Measurements from ENCODE around the gene CEP162. TPM values are rescaled to one million over a fixed set of nuclear protein-coding genes. Genes with fewer than 3 reads are reported as not detected.
"Not testable (repeated sequence)": the region's sequence is repeated elsewhere in the genome, so short reads cannot be mapped to it uniquely, and the experiment has no call there.

The CEP162 gene
- total RNA-seq, 4 donors from 2014 or later: 2.0 to 9.6 (median 6.4) TPM

DNA sequence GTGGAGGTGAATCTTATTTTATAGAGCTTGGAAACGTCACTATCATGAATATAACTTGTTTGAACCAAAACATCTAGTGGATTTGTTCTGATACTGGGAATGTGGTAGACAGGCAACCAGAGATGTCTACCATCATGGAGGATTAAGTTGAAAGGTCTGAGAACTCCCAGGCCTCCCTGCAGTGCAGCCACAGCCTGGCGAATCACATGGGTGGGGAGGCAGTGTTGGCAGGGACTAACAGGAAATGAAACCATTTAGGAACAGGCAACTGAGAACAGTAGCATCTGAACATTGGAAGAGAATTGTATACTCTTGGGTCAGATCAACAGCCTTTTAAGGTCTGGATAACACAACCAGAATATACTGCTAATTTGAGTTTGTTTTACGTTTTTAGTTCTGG lies 22.3 kb upstream of the CEP162 start:
- H3K4me3 ChIP-seq: no peak overlapping the region
- no peak overlapping the region for H3K27ac ChIP-seq
- H3K36me3 ChIP-seq: no peaks in the 10 kb centered on the region
- DNase-seq (ENCODE audit: low spot score in 2 of 2): no peak
- H3K9me3 ChIP-seq: no peaks in the 10 kb centered on the region
- no peaks in the 10 kb centered on the region for H3K27me3 ChIP-seq
- TF ChIP-seq CTCF (IDR thresholded peaks at IDR 0.05) (no peak), POLR2A (IDR thresholded peaks at IDR 0.05) (no peak), POLR2AphosphoS5 (IDR thresholded peaks at IDR 0.05) (no peak), EP300 (IDR thresholded peaks at IDR 0.05) (no peak)
- whole genome bisulfite sequencing: 60% methylated on average over 3 of the region's 3 CpGs
- no peaks in the 10 kb centered on the region for H3K4me1 ChIP-seq

GRCh38 chr6:84244416-84245081 lies 17.1 kb upstream of the CEP162 start:
- not testable (repeated sequence) for H3K36me3 ChIP-seq
- no CpG with 5 or more reads among the region's 51 CpGs for WGBS

DNA sequence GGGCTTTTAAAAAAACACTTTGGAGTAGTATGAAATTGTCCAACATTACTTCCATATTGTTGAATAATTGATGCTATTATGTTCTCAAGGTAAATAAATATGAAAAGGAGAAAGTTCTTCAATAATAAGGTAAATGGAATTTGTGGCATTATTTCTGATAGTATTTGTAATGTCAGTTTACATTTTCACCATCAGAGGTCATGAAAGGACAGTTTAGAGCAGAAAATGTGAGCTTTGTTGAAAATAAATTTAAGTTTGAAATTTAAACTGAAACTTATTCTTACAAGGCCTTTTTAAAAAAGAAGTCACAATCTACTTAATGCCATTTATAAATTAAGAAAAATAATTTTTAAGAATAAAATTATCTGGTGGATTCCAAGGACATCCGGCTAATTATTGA lies 15.8 kb upstream of the CEP162 start:
- no peak for DNase-seq (ENCODE audit: low spot score in 2 of 2)
- Histone ChIP-seq H3K4me1 (no peaks in the 10 kb centered on the region), H3K27ac (no peak overlapping the region), H3K4me3 (no peak overlapping the region), H3K27me3 (no peaks in the 10 kb centered on the region), H3K36me3 (no peaks in the 10 kb centered on the region), H3K9me3 (no peaks in the 10 kb centered on the region)
- no peak for TF ChIP-seq POLR2AphosphoS5 (IDR thresholded peaks at IDR 0.05)
- no peak for TF ChIP-seq EP300 (IDR thresholded peaks at IDR 0.05)
- TF ChIP-seq POLR2A (IDR thresholded peaks at IDR 0.05): no peak
- TF ChIP-seq CTCF (IDR thresholded peaks at IDR 0.05): no peak
- WGBS: 85% methylated on average over 1 of the region's 1 CpG

More at GRCh38 chr6:84244416-84245081, 17.1 kb upstream of the CEP162 start:
- H3K4me1 ChIP-seq; H3K4me3 ChIP-seq; H3K27ac ChIP-seq; DNase-seq (ENCODE audit: low spot score in 2 of 2); H3K9me3 ChIP-seq; H3K27me3 ChIP-seq: not testable (repeated sequence)

GRCh38 chr6:84242265-84242664 lies 14.8 kb upstream of the CEP162 start:
- H3K27ac ChIP-seq: no peak overlapping the region
- no peaks in the 10 kb centered on the region for H3K27me3 ChIP-seq
- no peak for DNase-seq (ENCODE audit: low spot score in 2 of 2)
- TF ChIP-seq CTCF (IDR thresholded peaks at IDR 0.05) (no peak), POLR2A (IDR thresholded peaks at IDR 0.05) (no peak), EP300 (IDR thresholded peaks at IDR 0.05) (no peak), POLR2AphosphoS5 (IDR thresholded peaks at IDR 0.05) (no peak)
- H3K4me1 ChIP-seq: no peaks in the 10 kb centered on the region
- no peak overlapping the region for H3K4me3 ChIP-seq
- H3K36me3 ChIP-seq: no peaks in the 10 kb centered on the region
- H3K9me3 ChIP-seq: no peaks in the 10 kb centered on the region

- H3K4me1 ChIP-seq: peaks cover 22% of the 10 kb centered on the region
- WGBS: 0% methylated on average over 1 of the region's 1 CpG
- no peak overlapping the region for H3K27ac ChIP-seq
These were observed 728 bp upstream of the CEP162 start for GRCh38 chr6:84228198-84228543.

More at GRCh38 chr6:84228198-84228543, 728 bp upstream of the CEP162 start:
- no peak for DNase-seq (ENCODE audit: low spot score in 2 of 2)
- H3K27me3 ChIP-seq: peaks cover 5% of the 10 kb centered on the region
- peak overlapping the region; percentile 77 for H3K4me3 ChIP-seq
- no peaks in the 10 kb centered on the region for H3K36me3 ChIP-seq
- H3K9me3 ChIP-seq: no peaks in the 10 kb centered on the region
- TF ChIP-seq CTCF (IDR thresholded peaks at IDR 0.05) (peak in 1 of 2 donors; percentile 21), EP300 (IDR thresholded peaks at IDR 0.05) (no peak)
